ENCODE results near the gene NCCRP1.

NCCRP1 gene

DNA sequence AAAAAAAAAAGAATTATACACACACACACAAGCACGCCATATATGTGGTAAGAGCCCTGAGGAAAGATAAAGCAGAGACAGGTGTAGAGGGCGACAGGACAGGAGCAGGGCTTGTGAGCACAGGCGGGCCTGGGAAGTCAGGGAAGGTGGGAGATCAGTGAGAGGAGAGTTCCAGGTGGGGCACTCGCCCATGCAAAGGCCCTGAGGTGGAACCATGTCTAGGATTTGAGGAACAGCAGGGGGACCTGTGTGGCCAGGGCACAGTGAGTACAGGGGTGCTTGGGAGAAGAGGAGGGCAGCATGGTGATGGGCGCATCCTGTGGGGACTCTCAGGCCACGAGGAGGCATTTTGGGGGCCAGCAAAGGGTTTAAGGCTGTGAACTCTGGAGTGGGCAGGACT is 32.5 kb upstream of the NCCRP1 start:
- DNase-seq (ENCODE audit: low read depth in 2 of 2, low spot score in 1 of 2) = no peak

GRCh38 chr19:39165857-39166256 is 30.9 kb upstream of the NCCRP1 start:
- DNase-seq (ENCODE audit: low read depth in 2 of 2, low spot score in 1 of 2) = no peak

DNA sequence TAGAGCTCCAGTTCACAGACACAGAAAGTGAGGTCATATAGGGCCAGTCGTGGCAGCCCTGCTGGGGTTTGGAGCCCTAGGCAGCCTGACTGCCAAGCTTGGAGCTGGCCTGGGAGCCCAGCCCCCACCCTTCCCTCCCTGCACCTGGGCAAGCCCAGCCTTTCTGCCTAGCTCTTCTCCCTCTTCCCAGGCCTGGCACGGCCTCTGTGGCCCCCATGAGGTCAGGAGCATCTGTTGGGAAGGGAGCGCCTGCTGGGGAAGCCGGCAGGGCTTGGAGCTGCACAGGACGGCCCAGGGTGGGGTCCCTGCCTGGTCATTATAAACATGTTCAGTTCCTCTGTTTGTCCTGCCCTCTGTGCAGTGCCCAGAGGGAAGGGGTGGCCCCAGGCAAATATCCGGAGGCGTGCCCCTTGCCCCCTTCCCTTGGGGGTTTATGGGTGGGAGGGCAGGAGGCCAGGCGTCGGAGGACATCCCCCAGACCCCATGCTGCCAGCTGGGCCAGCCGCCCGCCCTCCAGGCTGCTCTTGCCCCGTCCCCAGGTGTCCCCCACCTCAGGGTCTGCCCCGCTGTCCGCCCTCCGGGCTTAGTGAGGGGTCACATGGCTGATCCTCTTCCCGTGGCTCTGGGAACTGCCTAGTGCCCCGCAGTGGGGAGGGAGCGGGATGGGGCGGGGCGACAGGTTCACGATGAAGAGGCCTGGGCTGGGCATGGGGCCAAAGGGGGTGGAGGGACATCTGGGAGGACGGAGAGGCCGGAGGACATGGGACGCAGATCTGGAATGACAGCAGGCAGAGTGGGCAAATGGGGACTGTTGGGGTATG is 30.0 kb upstream of the NCCRP1 start:
- DNase-seq (ENCODE audit: low read depth in 2 of 2, low spot score in 1 of 2) = no peak

DNA sequence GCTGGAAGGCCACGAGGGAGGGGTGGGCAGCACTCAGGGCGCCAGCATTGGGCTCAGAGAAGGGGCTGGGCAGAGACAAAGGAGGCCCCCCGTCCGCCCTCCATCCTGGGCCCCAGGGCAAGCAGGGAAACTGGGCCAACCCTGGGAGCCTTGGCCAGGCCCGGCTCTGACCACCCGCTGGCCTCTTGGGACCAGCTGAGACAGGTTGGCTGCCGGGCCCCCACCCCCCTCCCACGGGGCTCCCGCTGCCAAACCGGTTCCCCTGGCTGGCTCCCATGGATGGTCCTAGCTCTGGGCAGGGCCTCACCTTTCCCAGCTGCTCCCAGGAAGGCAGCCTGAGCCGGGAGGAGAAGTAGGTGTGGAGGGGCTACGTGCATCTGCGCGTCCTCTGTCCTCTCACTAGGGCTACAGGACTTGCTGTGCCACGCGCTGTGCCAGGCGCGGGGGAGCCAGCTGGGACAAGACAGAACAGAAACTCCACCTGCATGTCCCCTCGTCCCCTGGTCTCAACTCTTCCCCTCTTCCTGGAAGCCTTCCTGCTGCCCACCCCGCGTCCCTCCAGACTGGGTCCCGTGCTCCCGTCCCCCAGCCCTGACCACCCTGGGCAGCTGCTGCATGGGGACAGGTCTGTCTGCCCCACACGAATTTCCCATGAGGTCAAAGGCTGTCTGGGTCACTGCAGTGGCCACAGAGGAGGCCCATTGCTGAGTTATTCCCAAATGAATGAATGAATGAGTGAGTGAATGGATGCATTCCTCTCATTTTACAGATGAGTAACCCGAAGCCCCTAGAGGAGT is 29.1 kb upstream of the NCCRP1 start:
- no peak for DNase-seq (ENCODE audit: low read depth in 2 of 2, low spot score in 1 of 2)

- DNase-seq (ENCODE audit: low read depth in 2 of 2, low spot score in 1 of 2) = no peak
Observed at GRCh38 chr19:39168258-39169142, 28.3 kb upstream of the NCCRP1 start.

DNA sequence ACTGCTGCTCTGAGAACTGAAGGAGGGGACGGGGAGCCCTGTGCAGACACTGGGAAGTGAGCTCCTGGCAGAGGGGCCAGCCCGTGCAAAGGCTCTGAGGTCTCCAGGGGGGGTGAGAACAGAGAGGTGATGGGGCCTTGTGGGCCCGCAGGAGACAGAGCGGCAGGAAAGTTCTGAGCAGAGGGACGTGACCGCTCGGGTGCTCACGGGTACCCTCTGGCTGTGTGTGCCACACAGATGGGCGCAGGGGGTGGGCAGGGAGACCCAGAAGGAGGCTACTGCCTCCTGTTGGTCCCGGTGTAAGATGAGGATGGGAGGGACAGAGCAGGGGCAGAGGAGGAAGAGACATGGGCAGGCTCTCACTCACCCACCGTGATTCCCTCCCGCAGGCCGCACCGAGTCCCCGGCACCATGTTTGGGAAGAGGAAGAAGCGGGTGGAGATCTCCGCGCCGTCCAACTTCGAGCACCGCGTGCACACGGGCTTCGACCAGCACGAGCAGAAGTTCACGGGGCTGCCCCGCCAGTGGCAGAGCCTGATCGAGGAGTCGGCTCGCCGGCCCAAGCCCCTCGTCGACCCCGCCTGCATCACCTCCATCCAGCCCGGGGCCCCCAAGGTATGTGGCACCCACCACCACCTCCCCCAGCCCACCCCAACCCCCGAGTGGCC is 27.5 kb upstream of the NCCRP1 start:
- DNase-seq (ENCODE audit: low read depth in 2 of 2, low spot score in 1 of 2) = no peak

GRCh38 chr19:39170386-39171231 is 26.2 kb upstream of the NCCRP1 start:
- no peak for DNase-seq (ENCODE audit: low read depth in 2 of 2, low spot score in 1 of 2)

DNA sequence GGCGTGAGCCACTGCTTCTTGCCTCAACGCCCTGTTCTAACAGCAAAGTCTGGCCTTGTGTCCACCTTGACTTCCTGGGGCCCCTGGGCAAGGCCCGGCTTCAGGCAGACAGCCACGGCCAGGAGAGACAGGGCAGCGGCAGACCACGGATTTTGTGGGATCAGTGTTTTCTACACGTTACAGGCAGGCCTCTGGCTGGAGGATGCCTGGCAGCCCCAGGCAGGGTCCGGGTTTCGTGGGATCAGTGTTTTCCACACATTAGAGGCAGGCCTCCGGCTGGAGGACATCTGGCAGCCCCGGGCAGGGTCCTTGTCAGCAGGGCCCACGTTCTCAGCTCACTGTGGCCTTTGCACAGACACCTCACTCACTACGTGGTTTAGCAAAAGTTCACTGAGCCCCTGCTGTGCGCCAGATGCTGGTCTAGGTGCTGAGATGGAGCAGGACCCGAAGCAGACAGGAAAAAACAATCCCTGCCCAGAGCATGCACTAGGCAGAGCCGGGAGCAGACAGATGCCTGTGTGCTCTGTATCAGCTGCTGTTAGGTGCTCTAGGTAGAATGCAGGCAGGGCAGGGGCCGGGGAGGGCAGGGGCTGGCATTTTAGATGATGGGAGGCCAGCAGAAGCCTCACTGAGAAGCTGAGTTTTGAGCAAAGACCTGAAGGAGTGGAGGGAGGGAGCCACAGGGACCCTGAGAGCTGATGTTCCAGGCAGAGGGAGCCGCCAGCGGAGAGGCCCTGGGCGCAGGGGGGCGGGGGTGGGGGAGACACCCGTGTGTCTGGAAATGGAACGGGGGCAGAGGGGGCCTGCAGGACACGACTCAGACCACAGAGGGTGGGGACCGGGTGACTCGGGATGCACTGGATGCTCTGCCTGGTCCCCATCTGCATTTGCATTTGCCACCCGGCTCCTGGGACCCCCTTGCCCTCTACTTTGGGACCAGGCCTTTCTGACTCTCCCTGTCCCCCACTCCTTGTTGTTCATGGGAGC is 25.0 kb upstream of the NCCRP1 start:
- no peak for DNase-seq (ENCODE audit: low read depth in 2 of 2, low spot score in 1 of 2)

DNA sequence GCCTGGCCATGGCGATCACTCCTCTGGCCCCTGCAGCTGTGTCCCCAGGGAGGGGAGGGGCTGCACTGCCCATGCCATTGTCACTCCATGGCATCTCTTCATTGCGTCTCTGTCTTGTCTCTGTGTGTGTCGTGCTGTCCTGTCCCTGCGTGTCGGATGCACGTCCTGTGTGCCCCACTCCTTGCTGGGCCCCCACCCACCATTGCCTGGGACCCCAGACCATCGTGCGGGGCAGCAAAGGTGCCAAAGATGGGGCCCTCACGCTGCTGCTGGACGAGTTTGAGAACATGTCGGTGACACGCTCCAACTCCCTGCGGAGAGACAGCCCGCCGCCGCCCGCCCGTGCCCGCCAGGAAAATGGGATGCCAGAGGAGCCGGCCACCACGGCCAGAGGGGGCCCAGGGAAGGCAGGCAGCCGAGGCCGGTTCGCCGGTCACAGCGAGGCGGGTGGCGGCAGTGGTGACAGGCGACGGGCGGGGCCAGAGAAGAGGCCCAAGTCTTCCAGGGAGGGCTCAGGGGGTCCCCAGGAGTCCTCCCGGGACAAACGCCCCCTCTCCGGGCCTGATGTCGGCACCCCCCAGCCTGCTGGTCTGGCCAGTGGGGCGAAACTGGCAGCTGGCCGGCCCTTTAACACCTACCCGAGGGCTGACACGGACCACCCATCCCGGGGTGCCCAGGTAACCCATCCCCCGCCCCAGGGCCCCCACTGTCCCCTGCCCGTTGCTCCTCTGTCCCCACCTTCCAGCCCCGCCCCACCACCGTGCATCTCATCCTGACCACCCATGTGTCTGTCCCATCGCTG is 23.9 kb upstream of the NCCRP1 start:
- no peak for DNase-seq (ENCODE audit: low read depth in 2 of 2, low spot score in 1 of 2)

GRCh38 chr19:39173502-39173991 is 23.2 kb upstream of the NCCRP1 start:
- no peak for DNase-seq (ENCODE audit: low read depth in 2 of 2, low spot score in 1 of 2)

DNA sequence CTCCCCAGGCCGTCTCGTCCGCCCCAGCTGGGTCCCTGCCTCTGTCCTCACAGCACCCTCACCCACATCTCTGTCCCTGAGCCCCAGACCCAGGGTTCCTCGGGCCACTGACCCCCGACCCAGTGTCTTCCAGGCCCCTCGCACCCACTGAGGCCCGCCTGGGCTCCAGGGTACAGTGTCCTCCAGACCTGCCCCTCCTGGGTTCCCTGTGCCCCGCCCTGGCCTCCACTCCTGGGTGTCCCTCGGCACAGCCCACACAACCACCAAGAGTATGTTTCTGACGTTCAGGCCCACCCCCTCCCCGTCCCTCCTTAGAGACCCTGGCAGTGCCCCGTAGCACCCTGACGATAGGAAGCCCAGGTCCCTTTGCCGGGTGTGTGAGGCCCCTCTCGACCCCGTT is 22.6 kb upstream of the NCCRP1 start:
- no peak for DNase-seq (ENCODE audit: low read depth in 2 of 2, low spot score in 1 of 2)

DNA sequence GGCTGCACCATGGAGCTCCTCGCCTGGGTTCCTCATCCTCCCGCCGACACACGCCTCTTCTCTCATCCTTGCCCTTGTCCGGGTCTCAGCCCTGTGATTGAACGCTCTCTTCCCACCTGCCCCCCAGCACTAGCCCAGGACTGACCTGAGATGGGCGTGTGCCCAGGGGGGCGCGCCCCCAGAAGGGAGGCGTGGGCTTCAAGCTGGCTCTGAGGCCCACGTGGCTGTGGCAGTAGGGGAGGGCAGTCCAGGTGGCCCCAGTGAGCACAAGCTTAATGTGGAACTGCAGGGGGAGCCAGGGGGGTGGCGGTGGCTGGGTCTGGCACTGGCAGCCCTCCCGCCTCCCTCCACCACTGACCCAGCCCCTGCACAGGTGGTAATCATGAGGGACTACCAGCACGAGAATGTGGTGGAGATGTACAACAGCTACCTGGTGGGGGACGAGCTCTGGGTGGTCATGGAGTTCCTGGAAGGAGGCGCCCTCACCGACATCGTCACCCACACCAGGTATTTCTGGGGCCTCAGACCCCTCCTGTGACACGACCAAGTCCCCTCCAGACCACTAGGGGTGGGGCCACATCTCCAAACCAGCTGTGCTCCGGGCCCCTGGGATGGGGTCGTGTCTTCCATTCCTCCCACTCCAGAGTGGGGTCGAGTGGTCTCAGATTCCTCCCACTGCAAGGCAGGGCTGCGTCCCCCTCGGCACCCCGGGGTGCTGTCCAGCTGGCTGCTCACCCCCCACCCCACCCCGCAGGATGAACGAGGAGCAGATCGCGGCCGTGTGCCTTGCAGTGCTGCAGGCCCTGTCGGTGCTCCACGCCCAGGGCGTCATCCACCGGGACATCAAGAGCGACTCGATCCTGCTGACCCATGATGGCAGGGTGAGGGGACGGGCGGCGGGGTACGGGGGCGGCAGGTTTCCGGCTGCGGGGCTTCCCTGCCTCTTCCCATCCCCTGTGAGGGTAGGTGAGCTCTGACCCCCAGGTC is 21.9 kb upstream of the NCCRP1 start:
- DNase-seq (ENCODE audit: low read depth in 2 of 2, low spot score in 1 of 2) = no peak

- DNase-seq (ENCODE audit: low read depth in 2 of 2, low spot score in 1 of 2) = no peak
Observed at GRCh38 chr19:39175564-39175963, 21.2 kb upstream of the NCCRP1 start.

GRCh38 chr19:39177110-39177699 is 19.6 kb upstream of the NCCRP1 start:
- no peak for DNase-seq (ENCODE audit: low read depth in 2 of 2, low spot score in 1 of 2)

GRCh38 chr19:39177736-39178135 is 19.0 kb upstream of the NCCRP1 start:
- DNase-seq (ENCODE audit: low read depth in 2 of 2, low spot score in 1 of 2) = no peak

DNA sequence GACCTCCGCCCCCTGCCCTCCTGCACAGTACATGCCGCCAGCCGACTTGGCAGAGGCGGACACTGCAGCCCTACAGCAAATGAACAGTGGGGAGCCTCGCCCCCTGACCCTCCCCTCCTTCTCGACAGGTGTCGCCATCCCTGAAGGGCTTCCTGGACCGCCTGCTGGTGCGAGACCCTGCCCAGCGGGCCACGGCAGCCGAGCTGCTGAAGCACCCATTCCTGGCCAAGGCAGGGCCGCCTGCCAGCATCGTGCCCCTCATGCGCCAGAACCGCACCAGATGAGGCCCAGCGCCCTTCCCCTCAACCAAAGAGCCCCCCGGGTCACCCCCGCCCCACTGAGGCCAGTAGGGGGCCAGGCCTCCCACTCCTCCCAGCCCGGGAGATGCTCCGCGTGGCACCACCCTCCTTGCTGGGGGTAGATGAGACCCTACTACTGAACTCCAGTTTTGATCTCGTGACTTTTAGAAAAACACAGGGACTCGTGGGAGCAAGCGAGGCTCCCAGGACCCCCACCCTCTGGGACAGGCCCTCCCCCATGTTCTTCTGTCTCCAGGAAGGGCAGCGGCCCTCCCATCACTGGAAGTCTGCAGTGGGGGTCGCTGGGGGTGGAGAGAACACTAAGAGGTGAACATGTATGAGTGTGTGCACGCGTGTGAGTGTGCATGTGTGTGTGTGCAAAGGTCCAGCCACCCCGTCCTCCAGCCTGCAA is 18.3 kb upstream of the NCCRP1 start:
- no peak for DNase-seq (ENCODE audit: low read depth in 2 of 2, low spot score in 1 of 2)

Data from stimulated activated CD8-positive, alpha-beta memory T cell treated with anti-CD3 and anti-CD28 coated beads, Interleukin-4, amount 100 ng/mL, for 1 hour (primary cell).